NCI-H1417 treated with DMSO at 0.1 percent for 48 hours (cell line): ENCODE data around the gene B3GLCT.
"Not testable (repeated sequence)": the region's sequence is repeated elsewhere in the genome, so short reads cannot be mapped to it uniquely, and the experiment has no call there.

ENCODE experiments used
- DNase-seq: peaks from one replicate; lab custom pipeline; 2025; lab: John Stamatoyannopoulos, UW

Gene B3GLCT

GRCh38 chr13:31199849-31200636, at the start of gene B3GLCT:
Gene B3GLCT (plus strand): TSS chr13:31199975. CDS start chr13:31200085, 110 bp downstream.
- no peak for DNase-seq

GRCh38 chr13:31150315-31150985, 49.3 kb upstream of the B3GLCT start:
- no peak for DNase-seq

GRCh38 chr13:31151837-31152236, 47.9 kb upstream of the B3GLCT start:
- no peak for DNase-seq

GRCh38 chr13:31154939-31155338, 44.8 kb upstream of the B3GLCT start:
- no peak for DNase-seq

GRCh38 chr13:31159306-31159705, 40.5 kb upstream of the B3GLCT start:
- no peak for DNase-seq

GRCh38 chr13:31160857-31161556, 38.8 kb upstream of the B3GLCT start:
- DNase-seq = no peak

- DNase-seq = peak; percentile 94
These were observed 38.1 kb upstream of the B3GLCT start, which contains the start of gene HSPH1 for GRCh38 chr13:31161557-31162150. Gene HSPH1 (minus strand): TSS chr13:31161904. CDS start chr13:31161582, 322 bp downstream.

- DNase-seq = peak; percentile 59
These were observed 37.4 kb upstream of the B3GLCT start for GRCh38 chr13:31162151-31163008.

GRCh38 chr13:31166591-31166990, 33.2 kb upstream of the B3GLCT start:
- DNase-seq = no peak

GRCh38 chr13:31167490-31167889, 32.3 kb upstream of the B3GLCT start:
- no peak for DNase-seq

GRCh38 chr13:31168166-31168565, 31.6 kb upstream of the B3GLCT start:
- DNase-seq = no peak

GRCh38 chr13:31168736-31169135, 31.0 kb upstream of the B3GLCT start:
- DNase-seq = no peak

GRCh38 chr13:31172001-31172400, 27.8 kb upstream of the B3GLCT start:
- no peak for DNase-seq

- DNase-seq = no peak
These were observed 27.2 kb upstream of the B3GLCT start for GRCh38 chr13:31172535-31172934.

GRCh38 chr13:31174018-31174417, 25.8 kb upstream of the B3GLCT start:
- DNase-seq = no peak

GRCh38 chr13:31175847-31176532, 23.8 kb upstream of the B3GLCT start:
- no peak for DNase-seq

- DNase-seq = not testable (repeated sequence)
These were observed 21.8 kb upstream of the B3GLCT start for GRCh38 chr13:31177813-31178495.

- DNase-seq = no peak
These were observed 20.5 kb upstream of the B3GLCT start for GRCh38 chr13:31179241-31179640.

- no peak for DNase-seq
These were observed 20.0 kb upstream of the B3GLCT start for GRCh38 chr13:31179754-31180153.

GRCh38 chr13:31182987-31183386, 16.8 kb upstream of the B3GLCT start:
- no peak for DNase-seq
